Endothelial cell of umbilical vein (primary cell): Measurements from ENCODE around the gene MED12. TPM values are rescaled to one million over a fixed set of nuclear protein-coding genes. Genes with fewer than 3 reads are reported as not detected.
A peak's percentile ranks its signal among the peaks of the same experiment; 100 is the strongest.

ENCODE experiments used
- BruUV-seq: library from RNA; stranded (reverse); fragments of 400-500 nt; replicated peaks from 2 replicates; lab custom pipeline; 2021; lab: Mats Ljungman, UMichigan
- CTCF ChIA-PET: fragments of 300-600, 350-600 bp; sonication (Branson Sonifier 250); formaldehyde crosslinking; loops from one replicate; lab custom pipeline; 2021; ENCODE audit warnings: antibody characterized with exemption, inconsistent platforms; lab: Charles Lee
- POLR2A ChIA-PET: fragments of 300-600, 350-600 bp; sonication (Branson Sonifier 250); formaldehyde crosslinking; loops from one replicate; lab custom pipeline; 2021; ENCODE audit warnings: antibody characterized with exemption, inconsistent platforms; lab: Charles Lee
- DNase-seq: peaks from one replicate; pipeline ENCODE4 v3.0.0-alpha.2; 2011; ENCODE audit warnings: low read depth, low spot score
- FAIRE-seq: peaks from 2 replicates; lab custom pipeline; 2011; peaks lifted over from hg19 to GRCh38; lab: Jason Lieb, UNC
- H2AFZ ChIP-seq: 2 replicates; pipeline ENCODE4 v1.6.0; 2012; ENCODE audit warnings: low read depth, low read length, control low read depth, inconsistent platforms
- H3K27ac ChIP-seq: 2 replicates; pipeline ENCODE4 v1.5.1; 2011; ENCODE audit warnings: low read depth, mild to moderate bottlenecking, control low read depth, low read length, moderate library complexity; ENCODE audit not compliant: insufficient read depth
- H3K27me3 ChIP-seq, 2 experiments: 2 replicates each; pipeline versions ENCODE4 v1.6.0 to v1.6.1; 2011; ENCODE audit warnings: low read length in 2 of 2, mixed read lengths in 1 of 2; ENCODE audit not compliant: control insufficient read depth in 2 of 2, insufficient read depth in 2 of 2
- H3K36me3 ChIP-seq, 2 experiments: 2 replicates in 1 of 2; 3 replicates in 1 of 2; pipeline ENCODE4 v1.5.1; 2011; ENCODE audit warnings: low read length in 2 of 2, mild to moderate bottlenecking in 1 of 2, moderate library complexity in 1 of 2; ENCODE audit not compliant: control insufficient read depth in 2 of 2, insufficient read depth in 2 of 2; ENCODE audit errors: extremely low read depth in 1 of 2
- H3K4me1 ChIP-seq: 3 replicates; pipeline ENCODE4 v1.5.1; 2011; ENCODE audit warnings: mild to moderate bottlenecking, low read length; ENCODE audit not compliant: control insufficient read depth, insufficient read depth; ENCODE audit errors: extremely low read depth
- H3K4me2 ChIP-seq: 2 replicates; pipeline ENCODE4 v1.6.1; 2011; ENCODE audit warnings: low read length, control low read depth, mixed read lengths; ENCODE audit not compliant: insufficient read depth
- H3K4me3 ChIP-seq, 3 experiments: fragments of 200-600 bp in 1 of 3; sonication (generic), shearing (Covaris generic) in 1 of 3; replicated peaks in 1 of 3; 2 replicates each; pipeline ENCODE4 v1.5.1; 2011 to 2016; ENCODE audit warnings: control low read depth in 3 of 3, low read length in 3 of 3, mild to moderate bottlenecking in 2 of 3, inconsistent platforms in 1 of 3, low read depth in 1 of 3, moderate library complexity in 1 of 3; ENCODE audit not compliant: insufficient read depth in 1 of 3
- H3K79me2 ChIP-seq: 2 replicates; pipeline ENCODE4 v1.6.0; 2012; ENCODE audit warnings: low read length, inconsistent platforms; ENCODE audit not compliant: control insufficient read depth, insufficient read depth
- H3K9ac ChIP-seq: replicated peaks from 2 replicates; pipeline ENCODE3; 2011; ENCODE audit warnings: low read length, control low read depth; ENCODE audit not compliant: insufficient read depth; ENCODE audit errors: extremely low read depth
- H3K9me1 ChIP-seq: replicated peaks from 3 replicates; pipeline ENCODE4 v1.6.0; 2011; ENCODE audit warnings: mild to moderate bottlenecking, low read length; ENCODE audit not compliant: control insufficient read depth, insufficient read depth; ENCODE audit errors: extremely low read depth
- H3K9me3 ChIP-seq: replicated peaks from 2 replicates; pipeline ENCODE4 v1.5.1; 2012; ENCODE audit warnings: low read length, inconsistent platforms; ENCODE audit not compliant: control insufficient read depth, insufficient read depth
- H4K20me1 ChIP-seq: replicated peaks from 2 replicates; pipeline ENCODE3; 2011; ENCODE audit warnings: mild to moderate bottlenecking, low read length; ENCODE audit not compliant: control insufficient read depth, insufficient read depth; ENCODE audit errors: extremely low read depth
- CTCF ChIP-seq, 2 donors: IDR thresholded peaks; 1 replicate in 1 of 2; 2 replicates in 1 of 2; pipeline ENCODE4 v1.5.1; 2011; ENCODE audit warnings: low read length in 2 of 2, mild to moderate bottlenecking in 2 of 2, moderate library complexity in 2 of 2, control low read depth in 1 of 2, inconsistent platforms in 1 of 2, low read depth in 1 of 2; ENCODE audit not compliant: insufficient read depth in 1 of 2; ENCODE audit errors: extremely low read depth in 1 of 2
- MYC ChIP-seq: IDR thresholded peaks from one replicate; pipeline ENCODE4 v1.6.1; 2011; ENCODE audit warnings: mild to moderate bottlenecking, low read depth, low read length
- POLR2AphosphoS5 ChIP-seq: IDR thresholded peaks from 2 replicates; pipeline ENCODE4 v1.6.1; 2012; ENCODE audit warnings: low read depth, mild to moderate bottlenecking, control low read depth, low read length, moderate library complexity; ENCODE audit not compliant: insufficient read depth
- dilution Hi-C: fragments of 300-500 bp; cut with MboI; formaldehyde crosslinking; loops from one replicate; pipeline ENCODE4 v1.15.0; 2019; ENCODE audit warnings: low sequenced_read_pairs; ENCODE audit not compliant: extremely low pct_ligation_motif_present
- intact Hi-C: fragments of 100-400 bp; cut with micrococcal nuclease; formaldehyde crosslinking; loops from one replicate; pipeline ENCODE4 v1.10.0; 2022
- polyA plus RNA-seq, 4 experiments: library from polyadenylated mRNA; depleted of rRNA in 3 of 4; stranded (reverse) in 3 of 4; unstranded in 1 of 4; fragments of >200 nt; gene quantifications; 2 replicates each; pipeline versions ENCODE4 v1.2.1 to v1.2.3, GENCODE V29; 2011 to 2012; ENCODE audit warnings: missing spikeins in 1 of 4
- total RNA-seq: library from RNA; stranded (reverse); gene quantifications from 2 replicates; pipeline ENCODE4 v1.2.3, GENCODE V29; 2021

MED12 gene
- total and polyA plus RNA-seq, 2 donors (not counting 3 experiments of a cell fraction or from before 2014, with no cell fraction given), result 28.1 to 65.3 TPM

- Histone ChIP-seq H3K4me1 (no peaks in the 10 kb centered on the region), H3K27me3 (no peaks in the 10 kb centered on the region), H3K79me2 (no peaks in the 10 kb centered on the region), H3K4me2 (no peak overlapping the region), H3K4me3 (no peak overlapping the region), H3K36me3 (peaks cover 9 to 60% of the 10 kb centered on the region in 2 experiments), H4K20me1 (no peaks in the 10 kb centered on the region), H3K9me3 (no peaks in the 10 kb centered on the region), H3K9ac (no peak overlapping the region), H3K9me1 (no peaks in the 10 kb centered on the region), H2AFZ (no peak overlapping the region), H3K27ac (no peak overlapping the region)
- TF ChIP-seq MYC (no peak), CTCF (IDR thresholded peaks at IDR 0.05; ENCODE audit: extremely low read depth in 1 of 2, insufficient read depth in 1 of 2, low read depth in 1 of 2, low read length in 2 of 2) (peak; percentile 70 to 73)
- dilution Hi-C loops (no loop called here), intact Hi-C loops (loop anchor here (1.0 to 5.0 kb wide), 5 partner anchors 11 to 362 kb away; partner anchors contain the start of genes MED12 and SNX12)
- DNase-seq, result peak; percentile 64
- ChIA-PET POLR2A (no interaction called here), CTCF (interaction anchor here (0.6 to 1.6 kb wide), 6 partner anchors 11 to 159 kb away, joined by 3 to 10 read pairs (median 4); partner anchors contain the start of gene MED12)
- BruUV-seq, result TSS peak; percentile 7
- FAIRE-seq, result peak; percentile 84
Measured at GRCh38 chrX:71128915-71129765, 10.7 kb downstream of the MED12 start.

GRCh38 chrX:71131510-71131909 lies 13.1 kb downstream of the MED12 start:
- intact Hi-C loops, result no loop called here

More at GRCh38 chrX:71131510-71131909, 13.1 kb downstream of the MED12 start:
- H3K9me3 ChIP-seq, result no peaks in the 10 kb centered on the region
- no peak overlapping the region for H3K4me2 ChIP-seq
- ChIA-PET CTCF (no interaction called here), POLR2A (no interaction called here)
- no peak for DNase-seq
- no peak overlapping the region for H3K4me3 ChIP-seq
- no peaks in the 10 kb centered on the region for H4K20me1 ChIP-seq
- H3K27ac ChIP-seq, result no peak overlapping the region
- H3K4me1 ChIP-seq, result no peaks in the 10 kb centered on the region
- H3K27me3 ChIP-seq, result no peaks in the 10 kb centered on the region
- TF ChIP-seq CTCF (IDR thresholded peaks at IDR 0.05; ENCODE audit: extremely low read depth in 1 of 2, insufficient read depth in 1 of 2, low read depth in 1 of 2, low read length in 2 of 2) (no peak), POLR2AphosphoS5 (no peak)
- no TSS peak for BruUV-seq
- no peak overlapping the region for H2AFZ ChIP-seq
- FAIRE-seq, result no peak
- no peaks in the 10 kb centered on the region for H3K79me2 ChIP-seq
- peaks cover 9 to 61% of the 10 kb centered on the region in 2 experiments for H3K36me3 ChIP-seq
- H3K9ac ChIP-seq, result no peak overlapping the region
- dilution Hi-C loops, result no loop called here
- H3K9me1 ChIP-seq, result no peaks in the 10 kb centered on the region
